HPDE6-E6E7 (cell line): ENCODE measurements around the gene SSUH2.
A peak's percentile ranks its signal among the peaks of the same experiment; 100 is the strongest.

Experiments used
- DNase-seq: peaks from one replicate; pipeline ENCODE4 v3.0.0; 2011; ENCODE audit warnings: missing footprints; ENCODE audit errors: extremely low spot score

The SSUH2 gene

GRCh38 chr3:8610951-8611350, 33.6 kb downstream of the SSUH2 start:
- no peak for DNase-seq

- no peak for DNase-seq
These were observed 35.7 kb downstream of the SSUH2 start for GRCh38 chr3:8608791-8609467.

- DNase-seq, result no peak
These were observed 36.4 kb downstream of the SSUH2 start for GRCh38 chr3:8608041-8608790.

- peak; percentile 13 for DNase-seq
These were observed 37.2 kb downstream of the SSUH2 start for GRCh38 chr3:8607234-8608040.

GRCh38 chr3:8606701-8607231, 37.8 kb downstream of the SSUH2 start:
- DNase-seq, result no peak

GRCh38 chr3:8604988-8605387, 39.6 kb downstream of the SSUH2 start:
- DNase-seq, result no peak

- DNase-seq, result no peak
These were observed 40.6 kb downstream of the SSUH2 start for GRCh38 chr3:8604006-8604405.

GRCh38 chr3:8603115-8603710, 41.4 kb downstream of the SSUH2 start:
- DNase-seq, result no peak

- DNase-seq, result no peak
These were observed 44.1 kb downstream of the SSUH2 start for GRCh38 chr3:8600457-8600856.

GRCh38 chr3:8599146-8599545, 45.5 kb downstream of the SSUH2 start:
- no peak for DNase-seq

- no peak for DNase-seq
These were observed 47.3 kb downstream of the SSUH2 start for GRCh38 chr3:8597219-8597853.

GRCh38 chr3:8596321-8597218, 48.0 kb downstream of the SSUH2 start:
- DNase-seq, result no peak

GRCh38 chr3:8595695-8596115, 48.9 kb downstream of the SSUH2 start:
- no peak for DNase-seq

GRCh38 chr3:8595252-8595651, 49.3 kb downstream of the SSUH2 start:
- DNase-seq, result no peak

- no peak for DNase-seq
These were observed 51.4 kb downstream of the SSUH2 start for GRCh38 chr3:8593021-8593827.

GRCh38 chr3:8589880-8590556, 54.6 kb downstream of the SSUH2 start:
- no peak for DNase-seq

GRCh38 chr3:8584661-8585060, 59.9 kb downstream of the SSUH2 start:
- no peak for DNase-seq

- DNase-seq, result no peak
These were observed 62.7 kb downstream of the SSUH2 start for GRCh38 chr3:8581806-8582445.
